ENCODE results near the gene VSTM2L. TPM values are rescaled to one million over a fixed set of nuclear protein-coding genes. Genes with fewer than 3 reads are reported as not detected.
A peak's percentile ranks its signal among the peaks of the same experiment; 100 is the strongest.

Gene VSTM2L
- total and polyA plus RNA-seq, 5 experiments from 2014 or later = not detected

DNA sequence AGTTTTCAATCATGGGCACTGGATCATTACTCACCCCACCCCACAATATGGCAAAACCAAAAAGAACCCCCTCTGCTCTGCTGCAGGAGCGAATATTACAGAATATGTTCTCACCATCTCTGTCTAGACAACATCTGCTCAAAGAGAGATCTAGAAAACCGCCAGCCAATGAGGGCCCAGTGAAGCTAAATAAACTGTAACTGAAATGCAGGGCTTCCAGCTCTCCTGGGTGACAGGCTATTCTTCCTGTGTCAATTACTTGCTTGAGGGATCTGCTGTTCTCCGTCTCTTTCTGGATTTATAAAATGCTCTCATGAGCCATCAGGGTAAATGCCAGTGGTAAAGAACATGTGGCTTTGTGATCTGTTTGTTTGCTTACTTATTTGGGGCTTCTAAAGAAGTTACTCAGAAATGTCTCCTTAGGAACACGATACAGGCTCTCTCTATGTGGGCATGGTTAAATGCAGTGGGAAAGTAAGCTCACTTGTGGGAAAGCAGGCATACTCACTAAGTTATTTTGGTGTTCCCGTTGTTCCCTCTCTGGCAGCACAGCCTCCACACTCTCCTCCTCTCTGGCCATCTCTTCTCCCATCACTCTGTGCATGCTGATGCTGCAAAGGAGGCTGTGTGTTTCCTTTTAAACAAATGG lies 85.5 kb downstream of the VSTM2L start:
- Mint-ChIP-seq H3K4me3 (no peak overlapping the region), H3K9me3 (no peaks in the 10 kb centered on the region), H3K4me1 (peaks cover 9 to 28% (median 21%) of the 10 kb centered on the region in 4 donors), H3K27me3 (no peaks in the 10 kb centered on the region), H3K36me3 (peaks cover 0 to 71% (median 20%) of the 10 kb centered on the region in 3 donors), H3K27ac (peak overlapping the region in 3 of 10 donors; percentile 20 to 78 (median 48))
- POLR2A ChIA-PET = no interaction called here
- ATAC-seq (no peak), DNase-seq (no peak)

DNA sequence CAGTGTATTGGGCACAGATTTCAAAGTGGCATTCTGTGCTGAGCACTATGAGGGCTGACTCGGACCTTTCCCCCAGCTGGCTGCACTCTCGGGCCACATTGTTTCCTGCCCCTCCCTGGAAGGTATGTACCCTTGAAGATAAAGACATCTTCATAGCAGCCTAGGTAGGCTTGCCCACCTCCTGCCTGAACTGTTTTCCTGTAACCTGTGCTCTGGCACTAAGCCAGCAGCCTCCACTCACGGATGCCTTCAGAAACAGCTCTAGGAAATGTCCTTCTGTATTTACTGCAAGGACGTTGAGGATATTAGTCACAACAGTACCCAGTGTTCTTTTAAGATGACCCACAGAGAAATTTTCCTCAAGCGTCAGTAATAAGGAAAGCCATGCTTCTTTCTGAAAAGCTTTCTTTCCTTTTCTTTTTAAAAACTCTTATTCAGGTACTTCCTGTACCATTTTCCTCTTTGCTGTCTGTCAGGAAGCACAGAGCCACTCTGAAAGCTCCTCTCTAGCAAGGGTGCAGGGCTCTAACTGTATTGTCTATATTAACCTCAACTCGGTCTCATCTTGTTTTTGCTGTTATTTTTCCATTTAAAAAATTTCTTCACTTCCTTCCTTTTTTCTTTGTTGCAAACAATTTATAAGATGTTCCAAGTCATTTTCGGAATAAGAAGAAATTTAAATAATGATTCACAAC lies 86.8 kb downstream of the VSTM2L start:
- POLR2A ChIA-PET = no interaction called here
- Mint-ChIP-seq H3K4me3 (peak overlapping the region in 4 of 10 donors; percentile 30 to 56 (median 40)), H3K4me1 (peaks cover 9 to 31% (median 21%) of the 10 kb centered on the region in 4 donors), H3K27ac (peak overlapping the region in 9 of 10 donors; percentile 18 to 85 (median 71)), H3K36me3 (peaks cover 2 to 67% (median 24%) of the 10 kb centered on the region in 3 donors), H3K27me3 (no peaks in the 10 kb centered on the region), H3K9me3 (no peaks in the 10 kb centered on the region)
- ATAC-seq (no peak), DNase-seq (no peak)

DNA sequence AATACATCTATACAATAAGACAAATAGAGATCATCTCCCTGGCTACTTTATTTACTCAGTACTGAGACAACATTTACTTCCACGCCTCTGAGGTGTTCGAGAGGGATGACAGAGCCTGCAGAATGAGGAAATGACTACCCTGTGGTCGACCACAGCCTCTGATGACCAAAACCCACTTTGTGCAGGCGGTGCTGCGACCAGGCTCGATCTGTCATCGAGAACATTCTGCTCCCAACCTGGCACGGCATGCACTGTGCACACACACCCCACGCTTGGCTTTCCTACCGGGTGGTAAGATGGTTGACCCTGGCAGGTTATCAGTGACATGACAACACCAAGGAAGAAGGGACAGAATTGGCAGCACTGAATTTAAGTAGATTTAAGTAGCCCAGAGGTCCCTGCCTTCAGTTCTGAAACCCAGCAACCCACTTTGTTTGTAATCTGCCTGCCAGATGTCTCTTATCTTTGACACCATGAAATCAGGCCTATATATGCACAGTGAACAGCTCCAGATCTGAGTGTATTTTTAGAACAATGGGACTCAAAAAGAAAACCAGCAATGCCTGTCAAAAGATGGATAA lies 87.7 kb downstream of the VSTM2L start:
- POLR2A ChIA-PET = no interaction called here
- peak in 6 of 10 donors; percentile 11 to 34 (median 22) for DNase-seq

GRCh38 chr20:37991157-37991866 lies 88.4 kb downstream of the VSTM2L start:
- ATAC-seq (no peak), DNase-seq (no peak)
- POLR2A ChIA-PET = no interaction called here
- peak overlapping the region in 1 of 10 donors; percentile 67 for H3K4me3 Mint-ChIP-seq
- no peaks in the 10 kb centered on the region for H3K27me3 Mint-ChIP-seq
- H3K36me3 Mint-ChIP-seq = peaks cover 6 to 67% (median 31%) of the 10 kb centered on the region in 3 donors
- H3K4me1 Mint-ChIP-seq = peaks cover 8 to 31% (median 21%) of the 10 kb centered on the region in 4 donors
- H3K27ac Mint-ChIP-seq = peak overlapping the region in 9 of 10 donors; percentile 14 to 85 (median 65)
- no peaks in the 10 kb centered on the region for H3K9me3 Mint-ChIP-seq

More for the DNA sequence above, 87.7 kb downstream of the VSTM2L start:
- no peaks in the 10 kb centered on the region for H3K9me3 Mint-ChIP-seq
- ATAC-seq = peak in 1 of 2 donors; percentile 87
- no peaks in the 10 kb centered on the region for H3K27me3 Mint-ChIP-seq
- H3K27ac Mint-ChIP-seq = peak overlapping the region; percentile 37 to 89 (median 80)
- H3K4me3 Mint-ChIP-seq = peak overlapping the region in 2 of 10 donors; percentile 42 to 67
- peaks cover 6 to 66% (median 28%) of the 10 kb centered on the region in 3 donors for H3K36me3 Mint-ChIP-seq
- peaks cover 8 to 31% (median 21%) of the 10 kb centered on the region in 4 donors for H3K4me1 Mint-ChIP-seq

DNA sequence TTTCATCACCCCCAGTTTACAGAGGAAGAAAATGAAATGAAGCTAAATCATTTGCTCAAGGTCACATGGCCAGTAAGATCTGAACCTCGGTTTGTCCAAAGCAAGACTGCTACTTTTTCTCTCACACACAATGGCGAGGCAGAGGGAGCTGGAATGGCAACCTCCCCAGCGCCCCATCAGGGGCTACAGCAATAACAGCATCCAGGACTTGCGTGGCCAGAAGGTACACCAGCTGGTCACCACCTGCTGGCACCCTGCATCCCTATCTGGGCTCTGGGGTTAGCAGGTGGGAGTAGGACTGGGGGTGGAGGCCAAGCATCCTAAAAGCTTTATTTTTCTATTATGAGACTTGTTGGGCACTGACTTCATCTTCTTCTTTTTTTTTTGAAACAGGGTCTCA lies 89.0 kb downstream of the VSTM2L start:
- DNase-seq = no peak
- H3K27ac Mint-ChIP-seq = peak overlapping the region in 1 of 10 donors; percentile 7
- peaks cover 6 to 70% (median 32%) of the 10 kb centered on the region in 3 donors for H3K36me3 Mint-ChIP-seq
- H3K9me3 Mint-ChIP-seq = no peaks in the 10 kb centered on the region
- H3K4me1 Mint-ChIP-seq = peaks cover 8 to 31% (median 21%) of the 10 kb centered on the region in 4 donors
- H3K4me3 Mint-ChIP-seq = no peak overlapping the region
- POLR2A ChIA-PET = no interaction called here
- no peaks in the 10 kb centered on the region for H3K27me3 Mint-ChIP-seq
- no peak for ATAC-seq

GRCh38 chr20:37992802-37993409 lies 90.0 kb downstream of the VSTM2L start:
- POLR2A ChIA-PET = interaction anchor here (0.6 kb wide), 1 partner anchor 61 kb away, joined by 3 read pairs; no protein-coding TSS in a partner anchor
- H3K36me3 Mint-ChIP-seq = peaks cover 6 to 74% (median 34%) of the 10 kb centered on the region in 3 donors
- ATAC-seq (peak in 1 of 2 donors; percentile 28), DNase-seq (peak in 4 of 10 donors; percentile 15 to 34 (median 23))
- no peaks in the 10 kb centered on the region for H3K27me3 Mint-ChIP-seq
- H3K9me3 Mint-ChIP-seq = no peaks in the 10 kb centered on the region
- H3K4me3 Mint-ChIP-seq = no peak overlapping the region
- H3K27ac Mint-ChIP-seq = no peak overlapping the region
- H3K4me1 Mint-ChIP-seq = peaks cover 6 to 31% (median 21%) of the 10 kb centered on the region in 4 donors

DNA sequence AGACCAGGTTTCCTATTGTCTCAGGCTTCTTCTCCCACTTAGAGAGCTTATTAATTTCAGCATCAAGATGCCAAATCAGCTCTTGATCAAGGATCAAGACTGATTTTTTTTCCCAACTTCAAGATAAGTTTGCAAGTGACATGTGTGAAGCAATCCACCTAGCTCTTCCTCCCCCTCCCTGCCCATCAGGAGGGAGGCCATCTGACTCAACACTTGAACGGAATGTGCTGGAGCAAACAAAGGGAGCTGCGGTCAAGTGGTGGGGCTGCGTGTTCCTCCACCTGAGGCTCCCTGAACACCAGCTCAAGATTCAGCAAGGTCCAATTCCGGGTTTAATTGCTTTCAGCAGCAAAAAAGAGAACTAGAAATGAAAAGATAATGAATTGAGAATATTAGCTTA lies 91.6 kb downstream of the VSTM2L start:
- POLR2A ChIA-PET = no interaction called here
- H3K27ac Mint-ChIP-seq = peak overlapping the region in 2 of 10 donors; percentile 6 to 7
- no peaks in the 10 kb centered on the region for H3K9me3 Mint-ChIP-seq
- H3K4me3 Mint-ChIP-seq = no peak overlapping the region
- peaks cover 6 to 30% (median 20%) of the 10 kb centered on the region in 4 donors for H3K4me1 Mint-ChIP-seq
- no peaks in the 10 kb centered on the region for H3K27me3 Mint-ChIP-seq
- DNase-seq (no peak), ATAC-seq (no peak)
- H3K36me3 Mint-ChIP-seq = peaks cover 6 to 75% (median 31%) of the 10 kb centered on the region in 3 donors

Other genes starting within 250 kb of the VSTM2L start
- 10 to 100 TPM; 46.9 to 47.5 TPM for gene CTNNBL1, start 209.1 kb upstream of the VSTM2L start, total RNA-seq
- gene CTNNBL1, start 209.1 kb upstream of the VSTM2L start, polyA plus RNA-seq = 10 to 100 TPM; 85.1 to 95.8 (median 90.3) TPM
- gene TTI1, start 130.3 kb downstream of the VSTM2L start, total RNA-seq = 10 to 100 TPM; 25.9 to 27.1 TPM
- 10 to 100 TPM; 10.0 to 15.3 (median 12.0) TPM for gene TTI1, start 130.3 kb downstream of the VSTM2L start, polyA plus RNA-seq
- gene RPRD1B, start 130.6 kb downstream of the VSTM2L start, total RNA-seq = 10 to 100 TPM; 41.9 to 48.1 TPM
- gene RPRD1B, start 130.6 kb downstream of the VSTM2L start, polyA plus RNA-seq = 1 to 10 TPM; 2.9 to 4.9 (median 4.0) TPM

Data from naive thymus-derived CD8-positive, alpha-beta T cell (primary cell).